Measurements from ENCODE around the gene PPP1R14B. TPM values are rescaled to one million over a fixed set of nuclear protein-coding genes. Genes with fewer than 3 reads are reported as not detected.

Gene PPP1R14B
- total RNA-seq, 3 donors from 2014 or later, result 63.0 to 101 (median 64.7) TPM

DNA sequence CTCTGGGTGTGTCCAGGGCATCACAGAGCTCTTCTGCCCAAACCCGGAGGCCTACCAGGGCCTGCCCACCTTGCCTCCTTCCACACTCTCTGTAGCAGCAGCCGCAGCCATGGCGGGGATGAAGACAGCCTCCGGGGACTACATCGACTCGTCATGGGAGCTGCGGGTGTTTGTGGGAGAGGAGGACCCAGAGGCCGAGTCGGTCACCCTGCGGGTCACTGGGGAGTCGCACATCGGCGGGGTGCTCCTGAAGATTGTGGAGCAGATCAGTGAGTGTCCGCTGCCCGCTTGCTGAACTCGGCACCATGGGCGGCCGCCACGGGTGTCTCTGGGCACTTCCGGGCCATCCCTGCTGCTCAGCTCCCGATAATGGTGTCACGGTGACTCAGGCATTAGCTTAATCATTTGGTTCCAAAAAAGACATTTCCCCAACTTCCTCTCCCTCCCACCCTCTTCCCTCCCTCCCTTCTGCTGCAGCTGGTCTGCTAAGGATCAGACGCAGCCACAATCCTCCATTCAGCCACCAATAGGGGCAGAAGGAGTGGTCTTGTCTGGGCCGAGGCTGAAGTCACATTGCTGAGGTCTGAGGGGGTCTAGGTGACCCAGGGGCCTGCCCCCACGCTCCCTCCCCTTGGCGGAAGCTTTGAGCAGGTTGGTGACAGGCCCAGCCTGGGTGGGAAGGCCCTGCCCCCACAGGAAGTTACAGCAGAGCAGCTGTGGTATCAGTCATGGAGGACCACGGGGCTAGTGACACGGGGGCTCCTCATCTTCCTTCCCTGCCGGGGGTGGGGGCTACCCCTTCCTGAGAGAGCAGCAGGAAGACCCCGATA is 39.3 kb downstream of the PPP1R14B start:
- Histone ChIP-seq H3K36me3 (peaks cover 6% of the 10 kb centered on the region), H3K4me1 (peaks cover 0 to 8% of the 10 kb centered on the region in 2 donors), H3K4me3 (peak overlapping the region; percentile 39 to 62 (median 46)), H3K27ac (peak overlapping the region; percentile 62 to 95), H3K27me3 (no peaks in the 10 kb centered on the region), H3K9me3 (no peaks in the 10 kb centered on the region)
- DNase-seq (ENCODE audit: low spot score in 2 of 2), result no peak
- intact Hi-C loops (cut with DNase I; ENCODE audit: low total_unique reads), result no loop called here
- peak in 1 of 3 donors; percentile 33 for TF ChIP-seq POLR2AphosphoS5 (IDR thresholded peaks at IDR 0.05)
- TF ChIP-seq, protein P1, sequence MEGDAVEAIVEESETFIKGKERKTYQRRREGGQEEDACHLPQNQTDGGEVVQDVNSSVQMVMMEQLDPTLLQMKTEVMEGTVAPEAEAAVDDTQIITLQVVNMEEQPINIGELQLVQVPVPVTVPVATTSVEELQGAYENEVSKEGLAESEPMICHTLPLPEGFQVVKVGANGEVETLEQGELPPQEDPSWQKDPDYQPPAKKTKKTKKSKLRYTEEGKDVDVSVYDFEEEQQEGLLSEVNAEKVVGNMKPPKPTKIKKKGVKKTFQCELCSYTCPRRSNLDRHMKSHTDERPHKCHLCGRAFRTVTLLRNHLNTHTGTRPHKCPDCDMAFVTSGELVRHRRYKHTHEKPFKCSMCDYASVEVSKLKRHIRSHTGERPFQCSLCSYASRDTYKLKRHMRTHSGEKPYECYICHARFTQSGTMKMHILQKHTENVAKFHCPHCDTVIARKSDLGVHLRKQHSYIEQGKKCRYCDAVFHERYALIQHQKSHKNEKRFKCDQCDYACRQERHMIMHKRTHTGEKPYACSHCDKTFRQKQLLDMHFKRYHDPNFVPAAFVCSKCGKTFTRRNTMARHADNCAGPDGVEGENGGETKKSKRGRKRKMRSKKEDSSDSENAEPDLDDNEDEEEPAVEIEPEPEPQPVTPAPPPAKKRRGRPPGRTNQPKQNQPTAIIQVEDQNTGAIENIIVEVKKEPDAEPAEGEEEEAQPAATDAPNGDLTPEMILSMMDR (IDR thresholded peaks at IDR 0.05), result no peak

DNA sequence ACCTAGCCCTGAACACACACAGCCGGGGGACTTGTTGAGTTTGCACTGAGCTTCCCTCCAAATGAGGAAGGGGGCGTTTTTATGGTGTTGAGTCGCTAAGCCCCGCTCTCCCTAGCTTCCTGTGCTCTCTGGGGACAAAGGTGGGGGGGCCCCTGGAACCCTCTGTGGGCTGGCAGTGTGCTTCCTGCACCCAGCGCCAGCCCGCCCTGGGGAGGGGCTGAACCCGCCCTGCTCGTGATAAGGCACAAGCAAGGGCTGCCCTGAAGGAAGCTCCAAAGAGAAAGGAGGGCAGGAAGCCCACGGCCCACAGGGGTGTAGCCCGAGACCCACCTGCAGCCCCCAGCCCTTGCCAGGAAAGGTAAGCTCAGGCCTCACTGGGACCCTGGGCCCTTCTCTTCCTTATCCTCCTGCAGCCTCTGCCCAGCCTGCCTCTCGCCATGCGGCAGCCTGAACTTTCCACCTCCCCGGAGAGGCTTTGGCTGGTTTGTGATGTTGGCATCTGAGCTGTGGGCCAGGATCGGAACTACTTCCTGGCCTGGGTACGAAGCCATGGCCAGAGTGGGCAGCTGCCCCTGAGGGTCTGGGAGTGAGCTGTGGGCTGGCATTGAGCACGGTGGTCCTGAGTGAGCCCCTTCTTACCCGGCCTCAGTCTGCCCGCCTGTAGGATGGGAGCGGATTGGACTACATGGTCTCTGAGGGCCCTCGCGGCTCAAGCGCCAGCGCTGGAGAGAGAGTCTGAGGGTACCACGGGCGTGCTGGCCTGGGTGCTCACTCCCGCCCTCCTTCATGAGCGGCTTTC is 40.1 kb downstream of the PPP1R14B start, which contains the start of gene FERMT3:
TSS of gene FERMT3 (plus strand) at position 265 of the 799 bp plus-strand sequence. CDS start 644 bp downstream, outside the sequence.
- Histone ChIP-seq H3K4me3 (peak within 1 kb of the TSS; percentile 39 to 62 (median 46)), H3K9me3 (no peaks in the 10 kb centered on the region), H3K27me3 (no peaks in the 10 kb centered on the region), H3K36me3 (peaks cover 6% of the 10 kb centered on the region), H3K27ac (peak within 1 kb of the TSS; percentile 62 to 95), H3K4me1 (peaks cover 0 to 8% of the 10 kb centered on the region in 2 donors)
- intact Hi-C loops (cut with DNase I; ENCODE audit: low total_unique reads), result loop anchor here (1.0 kb wide), 1 partner anchor 95 kb away; no protein-coding TSS in a partner anchor
- DNase-seq (ENCODE audit: low spot score in 2 of 2), result no peak
- no peak for TF ChIP-seq POLR2A (IDR thresholded peaks at IDR 0.05)
- TF ChIP-seq, protein P1 (IDR thresholded peaks at IDR 0.05), result no peak
- no peak for TF ChIP-seq POLR2AphosphoS5 (IDR thresholded peaks at IDR 0.05)

DNA sequence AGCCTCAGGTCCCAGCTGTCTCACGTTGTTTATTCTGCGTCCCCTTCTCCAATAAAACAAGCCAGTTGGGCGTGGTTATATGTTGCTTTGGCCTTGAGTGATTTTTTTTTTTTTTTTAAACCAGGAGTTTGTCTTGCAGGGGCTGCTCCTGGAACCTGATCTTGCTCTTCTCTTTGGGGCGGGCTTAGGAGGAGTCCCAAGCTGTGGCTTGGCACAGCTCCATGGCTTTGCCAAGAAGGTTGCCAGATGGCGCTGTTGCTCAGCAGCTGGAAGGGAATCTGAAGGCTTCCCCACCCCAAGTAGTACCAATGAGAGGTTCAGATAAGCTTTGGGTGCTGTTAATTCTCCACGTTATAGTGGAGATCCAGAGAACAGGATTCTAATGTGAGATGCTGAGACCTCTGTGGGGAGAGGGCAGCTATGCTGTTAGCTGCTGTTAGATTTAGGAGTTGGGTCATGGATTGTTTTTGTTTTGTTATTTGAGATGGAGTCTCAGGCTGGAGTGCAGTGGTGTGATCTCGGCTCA is 42.2 kb downstream of the PPP1R14B start:
- H3K9me3 ChIP-seq, result no peaks in the 10 kb centered on the region
- no peaks in the 10 kb centered on the region for H3K27me3 ChIP-seq
- TF ChIP-seq, protein P1 (IDR thresholded peaks at IDR 0.05), result peak; percentile 34 to 84 (median 51)
- TF ChIP-seq POLR2AphosphoS5 (IDR thresholded peaks at IDR 0.05) (peak; percentile 75 to 84 (median 79)), POLR2A (IDR thresholded peaks at IDR 0.05) (no peak)
- H3K4me1 ChIP-seq, result peaks cover 0 to 8% of the 10 kb centered on the region in 2 donors
- intact Hi-C loops (cut with DNase I; ENCODE audit: low total_unique reads), result no loop called here
- peak; percentile 86 to 87 for DNase-seq (ENCODE audit: low spot score in 2 of 2)
- no peak overlapping the region for H3K4me3 ChIP-seq
- H3K27ac ChIP-seq, result peak overlapping the region in 1 of 2 donors; percentile 14
- peaks cover 6% of the 10 kb centered on the region for H3K36me3 ChIP-seq

DNA sequence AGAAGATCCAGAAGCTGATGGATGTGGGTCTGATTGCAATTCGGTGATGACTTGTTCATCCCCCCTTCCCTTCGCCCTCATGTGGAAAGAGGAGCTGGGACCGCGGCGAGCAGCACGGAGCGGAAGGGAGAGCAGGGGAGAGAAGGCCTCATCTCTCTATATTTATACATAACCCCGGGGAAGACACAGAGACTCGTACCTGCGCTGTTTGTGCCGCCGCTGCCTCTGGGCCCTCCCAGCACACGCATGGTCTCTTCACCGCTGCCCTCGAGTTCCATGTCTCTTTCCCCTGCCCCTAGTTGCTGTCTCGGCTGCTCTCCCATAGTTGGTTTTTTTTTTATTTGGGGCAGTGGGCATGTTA is 42.7 kb downstream of the PPP1R14B start:
- DNase-seq (ENCODE audit: low spot score in 2 of 2), result no peak
- no peak overlapping the region for H3K27ac ChIP-seq
- H3K4me3 ChIP-seq, result no peak overlapping the region
- peaks cover 6% of the 10 kb centered on the region for H3K36me3 ChIP-seq
- intact Hi-C loops (cut with DNase I; ENCODE audit: low total_unique reads), result no loop called here
- TF ChIP-seq POLR2AphosphoS5 (IDR thresholded peaks at IDR 0.05) (no peak), POLR2A (IDR thresholded peaks at IDR 0.05) (no peak)
- TF ChIP-seq, protein P1 (IDR thresholded peaks at IDR 0.05), result no peak
- H3K9me3 ChIP-seq, result no peaks in the 10 kb centered on the region
- peaks cover 0 to 8% of the 10 kb centered on the region in 2 donors for H3K4me1 ChIP-seq
- no peaks in the 10 kb centered on the region for H3K27me3 ChIP-seq
